ENCODE measurements around the gene TTC9B. TPM values are rescaled to one million over a fixed set of nuclear protein-coding genes. Genes with fewer than 3 reads are reported as not detected.

Gene TTC9B
- polyA plus RNA-seq, 2 of the 4 experiments (the other 2 are of a cell fraction), result not detected

DNA sequence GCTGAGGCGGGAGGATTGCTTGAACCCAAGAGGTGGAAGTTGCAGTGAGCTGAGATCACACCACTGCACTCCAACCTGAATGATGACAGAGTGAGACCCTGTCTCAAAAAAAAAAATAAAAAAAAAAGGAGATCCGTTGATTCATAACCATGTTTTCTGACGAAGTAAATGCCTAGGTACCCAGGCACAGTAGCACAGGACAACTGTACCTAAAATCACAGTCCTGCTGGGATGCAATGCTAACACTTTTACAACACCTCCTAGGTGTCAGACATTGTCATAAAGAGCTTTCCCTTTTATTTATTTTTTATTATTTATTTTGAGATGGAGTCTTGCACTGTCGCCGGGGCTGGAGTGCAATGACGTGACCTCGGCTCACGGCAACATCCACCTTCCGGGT, 2.5 kb upstream of the TTC9B start:
- Histone ChIP-seq H3K27ac (no peak overlapping the region; a peak in 2 of 6 replicates), H3K4me2 (no peak overlapping the region), H3K4me3 (no peak overlapping the region), H3K9me3 (peaks cover 5% of the 10 kb centered on the region; the same call in 2 of the 3 replicates), H3K4me1 (peaks cover 35% of the 10 kb centered on the region)
- POLR2A ChIA-PET, result interaction anchor here (0.5 kb wide), 1 partner anchor 824 kb away, joined by 4 read pairs; no protein-coding TSS in a partner anchor
- TF ChIP-seq PHF8 (IDR thresholded peaks at IDR 0.05; ENCODE audit: borderline replicate concordance, low read depth), result no peak
- no peak for TF ChIP-seq KDM1A (IDR thresholded peaks at IDR 0.05; ENCODE audit: low read depth)
- no peak for TF ChIP-seq EP300 (IDR thresholded peaks at IDR 0.05)
- no peak for TF ChIP-seq HOXA7 (CRISPR knock-in tag; IDR thresholded peaks at IDR 0.05)
- no peak for TF ChIP-seq EHMT2 (IDR thresholded peaks at IDR 0.05; ENCODE audit: low read depth)
- TF ChIP-seq HOXB13 (CRISPR knock-in tag; IDR thresholded peaks at IDR 0.05; ENCODE audit: low read depth), result no peak
- FAIRE-seq, result no peak
- no peak for ATAC-seq
- DNase-seq (ENCODE audit: low read depth in 1 of 2, low spot score in 1 of 2), result no peak
- 73% methylated on average over 9 of the region's 9 CpGs for WGBS (ENCODE audit: missing lambda C conversion rate)
- CTCF ChIA-PET, result interaction anchor here (0.6 to 8.0 kb wide), 23 partner anchors 10 to 428 kb away, joined by 3 to 149 read pairs (median 5); partner anchors contain the start of gene MAP3K10

DNA sequence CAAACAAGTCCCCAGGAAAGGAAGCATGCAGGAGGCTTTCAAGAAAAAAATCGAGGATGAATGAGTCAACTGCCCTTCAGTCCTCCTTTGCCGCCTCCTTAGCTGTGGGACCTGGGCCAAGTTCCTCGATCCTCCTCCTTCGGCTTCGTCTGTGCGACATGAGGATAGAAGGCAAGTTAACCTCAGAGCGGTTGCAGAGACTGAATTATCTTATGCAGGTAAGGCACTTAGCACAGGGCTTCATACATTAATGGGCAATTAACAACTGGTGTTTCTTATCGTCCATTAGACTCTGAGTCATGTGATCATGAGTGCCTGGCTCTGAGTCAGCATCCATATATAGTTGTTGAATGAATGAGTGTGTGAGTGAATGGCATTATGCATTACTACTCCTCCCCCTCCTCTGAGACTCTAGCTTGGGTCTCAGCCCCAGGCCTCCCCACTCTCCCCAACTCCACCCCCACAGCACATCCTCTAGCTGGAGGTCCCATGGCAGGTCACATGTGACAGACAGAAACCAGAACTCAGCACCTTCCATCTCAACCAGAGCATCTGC, 1.6 kb upstream of the TTC9B start:
- ChIA-PET POLR2A (interaction anchor here (1.3 to 1.7 kb wide), 2 partner anchors 30 to 784 kb away, joined by 3 to 8 read pairs; partner anchors contain the start of gene RPS16), CTCF (interaction anchor here (0.6 to 8.0 kb wide), 19 partner anchors 11 to 427 kb away, joined by 3 to 149 read pairs (median 3); partner anchors contain the start of gene MAP3K10)
- H3K4me3 ChIP-seq, result peak overlapping the region; percentile 29
- H3K27ac ChIP-seq, result peak overlapping the region; percentile 62 to 71
- 2% methylated on average over 8 of the region's 8 CpGs for WGBS (ENCODE audit: missing lambda C conversion rate)
- peaks cover 5% of the 10 kb centered on the region; the same call in 2 of the 3 replicates for H3K9me3 ChIP-seq
- H3K4me1 ChIP-seq, result peaks cover 35% of the 10 kb centered on the region
- peak overlapping the region; percentile 76 for H3K4me2 ChIP-seq
- FAIRE-seq (peak; percentile 100), DNase-seq (ENCODE audit: low read depth in 1 of 2, low spot score in 1 of 2) (peak; percentile 85 to 95), ATAC-seq (peak; percentile 58)
- TF ChIP-seq CBX8 (IDR thresholded peaks at IDR 0.05) (no peak), POLR2AphosphoS2 (conservative IDR thresholded peaks at IDR 0.05; ENCODE audit: low read length) (no peak), ZNF302 (CRISPR knock-in tag; IDR thresholded peaks at IDR 0.05) (no peak), RNF2 (IDR thresholded peaks at IDR 0.05; ENCODE audit: borderline replicate concordance, low read depth) (no peak), CHD2 (IDR thresholded peaks at IDR 0.05; ENCODE audit: low read length, partially characterized antibody) (no peak), KDM5A (IDR thresholded peaks at IDR 0.05) (no peak), GATA3 (IDR thresholded peaks at IDR 0.05; ENCODE audit: borderline replicate concordance) (no peak; the same call in 1 of the 2 replicates), MYC (IDR thresholded peaks at IDR 0.05; ENCODE audit: borderline replicate concordance, low read length) (peak; percentile 70; the same call in 1 of the 2 replicates), SREBF2 (IDR thresholded peaks at IDR 0.05) (no peak), RARB (CRISPR knock-in tag; IDR thresholded peaks at IDR 0.05) (no peak), BHLHE40 (IDR thresholded peaks at IDR 0.05; ENCODE audit: low read depth, low read length) (no peak), EP300 (IDR thresholded peaks at IDR 0.05) (no peak; a peak in 1 of 5 replicates), FOSL2 (IDR thresholded peaks at IDR 0.05) (peak; percentile 86), FOSL2 (CRISPR knock-in tag; IDR thresholded peaks at IDR 0.05) (peak; percentile 91), TFCP2L1 (CRISPR knock-in tag; IDR thresholded peaks at IDR 0.05) (no peak), NPAS2 (CRISPR knock-in tag; IDR thresholded peaks at IDR 0.05; ENCODE audit: borderline replicate concordance) (no peak), NFE2L2 (conservative IDR thresholded peaks at IDR 0.05; ENCODE audit: low read length) (no peak; the same call in 1 of the 2 replicates), HOXA7 (CRISPR knock-in tag; IDR thresholded peaks at IDR 0.05) (no peak), ZC3H11A (IDR thresholded peaks at IDR 0.05) (no peak), JUNB (IDR thresholded peaks at IDR 0.05) (peak; percentile 82)
- TF ChIP-seq, protein P1, sequence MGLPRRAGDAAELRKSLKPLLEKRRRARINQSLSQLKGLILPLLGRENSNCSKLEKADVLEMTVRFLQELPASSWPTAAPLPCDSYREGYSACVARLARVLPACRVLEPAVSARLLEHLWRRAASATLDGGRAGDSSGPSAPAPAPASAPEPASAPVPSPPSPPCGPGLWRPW (IDR thresholded peaks at IDR 0.05), result no peak
- TF ChIP-seq, protein P2, sequence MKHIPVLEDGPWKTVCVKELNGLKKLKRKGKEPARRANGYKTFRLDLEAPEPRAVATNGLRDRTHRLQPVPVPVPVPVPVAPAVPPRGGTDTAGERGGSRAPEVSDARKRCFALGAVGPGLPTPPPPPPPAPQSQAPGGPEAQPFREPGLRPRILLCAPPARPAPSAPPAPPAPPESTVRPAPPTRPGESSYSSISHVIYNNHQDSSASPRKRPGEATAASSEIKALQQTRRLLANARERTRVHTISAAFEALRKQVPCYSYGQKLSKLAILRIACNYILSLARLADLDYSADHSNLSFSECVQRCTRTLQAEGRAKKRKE (CRISPR knock-in tag; IDR thresholded peaks at IDR 0.05; ENCODE audit: low read depth), result no peak
- TF ChIP-seq, protein P3, sequence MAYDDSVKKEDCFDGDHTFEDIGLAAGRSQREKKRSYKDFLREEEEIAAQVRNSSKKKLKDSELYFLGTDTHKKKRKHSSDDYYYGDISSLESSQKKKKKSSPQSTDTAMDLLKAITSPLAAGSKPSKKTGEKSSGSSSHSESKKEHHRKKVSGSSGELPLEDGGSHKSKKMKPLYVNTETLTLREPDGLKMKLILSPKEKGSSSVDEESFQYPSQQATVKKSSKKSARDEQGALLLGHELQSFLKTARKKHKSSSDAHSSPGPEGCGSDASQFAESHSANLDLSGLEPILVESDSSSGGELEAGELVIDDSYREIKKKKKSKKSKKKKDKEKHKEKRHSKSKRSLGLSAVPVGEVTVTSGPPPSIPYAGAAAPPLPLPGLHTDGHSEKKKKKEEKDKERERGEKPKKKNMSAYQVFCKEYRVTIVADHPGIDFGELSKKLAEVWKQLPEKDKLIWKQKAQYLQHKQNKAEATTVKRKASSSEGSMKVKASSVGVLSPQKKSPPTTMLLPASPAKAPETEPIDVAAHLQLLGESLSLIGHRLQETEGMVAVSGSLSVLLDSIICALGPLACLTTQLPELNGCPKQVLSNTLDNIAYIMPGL (CRISPR knock-in tag; IDR thresholded peaks at IDR 0.05; ENCODE audit: borderline replicate concordance), result no peak
- TF ChIP-seq, protein P4, sequence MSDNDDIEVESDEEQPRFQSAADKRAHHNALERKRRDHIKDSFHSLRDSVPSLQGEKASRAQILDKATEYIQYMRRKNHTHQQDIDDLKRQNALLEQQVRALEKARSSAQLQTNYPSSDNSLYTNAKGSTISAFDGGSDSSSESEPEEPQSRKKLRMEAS (IDR thresholded peaks at IDR 0.05), result peak; percentile 90
- TF ChIP-seq, protein P5, sequence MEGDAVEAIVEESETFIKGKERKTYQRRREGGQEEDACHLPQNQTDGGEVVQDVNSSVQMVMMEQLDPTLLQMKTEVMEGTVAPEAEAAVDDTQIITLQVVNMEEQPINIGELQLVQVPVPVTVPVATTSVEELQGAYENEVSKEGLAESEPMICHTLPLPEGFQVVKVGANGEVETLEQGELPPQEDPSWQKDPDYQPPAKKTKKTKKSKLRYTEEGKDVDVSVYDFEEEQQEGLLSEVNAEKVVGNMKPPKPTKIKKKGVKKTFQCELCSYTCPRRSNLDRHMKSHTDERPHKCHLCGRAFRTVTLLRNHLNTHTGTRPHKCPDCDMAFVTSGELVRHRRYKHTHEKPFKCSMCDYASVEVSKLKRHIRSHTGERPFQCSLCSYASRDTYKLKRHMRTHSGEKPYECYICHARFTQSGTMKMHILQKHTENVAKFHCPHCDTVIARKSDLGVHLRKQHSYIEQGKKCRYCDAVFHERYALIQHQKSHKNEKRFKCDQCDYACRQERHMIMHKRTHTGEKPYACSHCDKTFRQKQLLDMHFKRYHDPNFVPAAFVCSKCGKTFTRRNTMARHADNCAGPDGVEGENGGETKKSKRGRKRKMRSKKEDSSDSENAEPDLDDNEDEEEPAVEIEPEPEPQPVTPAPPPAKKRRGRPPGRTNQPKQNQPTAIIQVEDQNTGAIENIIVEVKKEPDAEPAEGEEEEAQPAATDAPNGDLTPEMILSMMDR (IDR thresholded peaks at IDR 0.05), result no peak
- TF ChIP-seq, protein P6, sequence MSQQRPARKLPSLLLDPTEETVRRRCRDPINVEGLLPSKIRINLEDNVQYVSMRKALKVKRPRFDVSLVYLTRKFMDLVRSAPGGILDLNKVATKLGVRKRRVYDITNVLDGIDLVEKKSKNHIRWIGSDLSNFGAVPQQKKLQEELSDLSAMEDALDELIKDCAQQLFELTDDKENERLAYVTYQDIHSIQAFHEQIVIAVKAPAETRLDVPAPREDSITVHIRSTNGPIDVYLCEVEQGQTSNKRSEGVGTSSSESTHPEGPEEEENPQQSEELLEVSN (IDR thresholded peaks at IDR 0.05; ENCODE audit: borderline replicate concordance, low read depth), result peak; percentile 91
- TF ChIP-seq, protein P7, sequence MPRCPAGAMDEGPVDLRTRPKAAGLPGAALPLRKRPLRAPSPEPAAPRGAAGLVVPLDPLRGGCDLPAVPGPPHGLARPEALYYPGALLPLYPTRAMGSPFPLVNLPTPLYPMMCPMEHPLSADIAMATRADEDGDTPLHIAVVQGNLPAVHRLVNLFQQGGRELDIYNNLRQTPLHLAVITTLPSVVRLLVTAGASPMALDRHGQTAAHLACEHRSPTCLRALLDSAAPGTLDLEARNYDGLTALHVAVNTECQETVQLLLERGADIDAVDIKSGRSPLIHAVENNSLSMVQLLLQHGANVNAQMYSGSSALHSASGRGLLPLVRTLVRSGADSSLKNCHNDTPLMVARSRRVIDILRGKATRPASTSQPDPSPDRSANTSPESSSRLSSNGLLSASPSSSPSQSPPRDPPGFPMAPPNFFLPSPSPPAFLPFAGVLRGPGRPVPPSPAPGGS (IDR thresholded peaks at IDR 0.05), result no peak

All from A549 (cell line).